H9 (cell line): Measurements from ENCODE around the gene PEMT. TPM values are rescaled to one million over a fixed set of nuclear protein-coding genes. Genes with fewer than 3 reads are reported as not detected.

Experiments
- DNase-seq: peaks from one replicate; pipeline ENCODE4 v3.0.0-alpha.2; 2017
- H2AFZ ChIP-seq: one replicate; pipeline ENCODE4 v1.6.1; 2013; ENCODE audit warnings: mild to moderate bottlenecking, low read length, control low read depth, moderate library complexity
- H2AK5ac ChIP-seq: 2 replicates; pipeline ENCODE4 v1.6.1; 2013; ENCODE audit warnings: low read length, control low read depth, mixed read lengths; ENCODE audit not compliant: insufficient read length
- H2BK120ac ChIP-seq: one replicate; pipeline ENCODE4 v1.6.1; 2013; ENCODE audit warnings: low read depth, mild to moderate bottlenecking, low read length, control low read depth, inconsistent platforms; ENCODE audit not compliant: poor library complexity, severe bottlenecking
- H2BK12ac ChIP-seq: 2 replicates; pipeline ENCODE4 v1.6.1; 2013; ENCODE audit warnings: low read length, control low read depth, mixed read lengths, low read depth; ENCODE audit not compliant: insufficient read length
- H2BK15ac ChIP-seq: 2 replicates; pipeline ENCODE4 v1.6.1; 2013; ENCODE audit warnings: low read depth, low read length, control low read depth
- H2BK20ac ChIP-seq: one replicate; pipeline ENCODE4 v1.6.1; 2013; ENCODE audit warnings: low read depth, mild to moderate bottlenecking, low read length, control low read depth, inconsistent platforms; ENCODE audit not compliant: poor library complexity, severe bottlenecking
- H2BK5ac ChIP-seq: 2 replicates; pipeline ENCODE4 v1.6.1; 2013; ENCODE audit warnings: low read length, control low read depth, mixed read lengths; ENCODE audit not compliant: insufficient read length
- H3K14ac ChIP-seq: 2 replicates; pipeline ENCODE4 v1.6.1; 2013; ENCODE audit warnings: low read length, control low read depth; ENCODE audit not compliant: insufficient read depth
- H3K18ac ChIP-seq: 2 replicates; pipeline ENCODE4 v1.6.1; 2013; ENCODE audit warnings: low read depth, mild to moderate bottlenecking, mixed read lengths, low read length, control low read depth; ENCODE audit not compliant: insufficient read length
- H3K23ac ChIP-seq: 2 replicates; pipeline ENCODE4 v1.6.1; 2013; ENCODE audit warnings: low read length, control low read depth, mixed read lengths, low read depth; ENCODE audit not compliant: insufficient read length
- H3K23me2 ChIP-seq: 2 replicates; pipeline ENCODE4 v1.6.1; 2013; ENCODE audit warnings: low read depth, mild to moderate bottlenecking, mixed read lengths, low read length, control low read depth; ENCODE audit not compliant: insufficient read length, poor library complexity, severe bottlenecking
- H3K27ac ChIP-seq: 2 replicates; pipeline ENCODE4 v1.5.1; 2013; ENCODE audit warnings: low read length, control low read depth, mixed read lengths, low read depth; ENCODE audit not compliant: insufficient read length
- H3K27me3 ChIP-seq: 2 replicates; pipeline ENCODE4 v1.6.1; 2013; ENCODE audit warnings: low read length, control low read depth, inconsistent platforms; ENCODE audit not compliant: insufficient read depth
- H3K4ac ChIP-seq: 2 replicates; pipeline ENCODE4 v1.6.1; 2013; ENCODE audit warnings: low read depth, mild to moderate bottlenecking, control low read depth, inconsistent platforms, low read length, moderate library complexity
- H3K4me1 ChIP-seq: 2 replicates; pipeline ENCODE4 v1.6.1; 2013; ENCODE audit warnings: low read length, control low read depth, inconsistent platforms; ENCODE audit not compliant: insufficient read depth
- H3K4me2 ChIP-seq: 2 replicates; pipeline ENCODE4 v1.6.1; 2013; ENCODE audit warnings: low read length, control low read depth, mixed read lengths; ENCODE audit not compliant: insufficient read length, insufficient read depth
- H3K56ac ChIP-seq: 2 replicates; pipeline ENCODE4 v1.6.1; 2013; ENCODE audit warnings: low read depth, mild to moderate bottlenecking, mixed read lengths, low read length, control low read depth; ENCODE audit not compliant: insufficient read length
- H3K79me1 ChIP-seq: 2 replicates; pipeline ENCODE4 v1.6.1; 2013; ENCODE audit warnings: low read depth, mild to moderate bottlenecking, moderate library complexity, low read length, control low read depth, inconsistent platforms; ENCODE audit not compliant: insufficient read depth, poor library complexity, severe bottlenecking
- H3K79me2 ChIP-seq: 2 replicates; pipeline ENCODE4 v1.6.1; 2013; ENCODE audit warnings: low read length, control low read depth, inconsistent platforms; ENCODE audit not compliant: insufficient read depth
- H3K9ac ChIP-seq: 2 replicates; pipeline ENCODE4 v1.6.1; 2013; ENCODE audit warnings: low read length, control low read depth, mixed read lengths; ENCODE audit not compliant: insufficient read length; ENCODE audit errors: extremely low read depth
- H3K9me3 ChIP-seq: one replicate; pipeline ENCODE4 v1.6.1; 2013; ENCODE audit warnings: low read depth, low read length, inconsistent platforms; ENCODE audit not compliant: control insufficient read depth
- H3T11ph ChIP-seq: one replicate; pipeline ENCODE4 v1.6.1; 2013; ENCODE audit warnings: mild to moderate bottlenecking, low read length, control low read depth, inconsistent platforms
- H4K20me1 ChIP-seq: one replicate; pipeline ENCODE4 v1.6.1; 2013; ENCODE audit not compliant: control insufficient read depth, insufficient read length, insufficient read depth
- H4K5ac ChIP-seq: 2 replicates; pipeline ENCODE4 v1.6.1; 2013; ENCODE audit warnings: low read depth, mild to moderate bottlenecking, mixed read lengths, low read length, control low read depth; ENCODE audit not compliant: insufficient read length
- H4K8ac ChIP-seq: replicated peaks from 2 replicates; pipeline ENCODE4 v1.6.1; 2013; ENCODE audit warnings: low read length, control low read depth, mixed read lengths, low read depth; ENCODE audit not compliant: insufficient read length
- H4K91ac ChIP-seq: 2 replicates; pipeline ENCODE4 v1.6.1; 2013; ENCODE audit warnings: low read depth, mild to moderate bottlenecking, moderate library complexity, mixed read lengths, low read length, control low read depth; ENCODE audit not compliant: insufficient read length
- H3K27ac Mint-ChIP-seq, 3 experiments: 2 replicates in 2 of 3; 3 replicates in 1 of 3; pipeline ENCODE4 v1.8.0; 2020 to 2021; ENCODE audit warnings: mixed read lengths in 3 of 3, mild to moderate bottlenecking in 1 of 3, moderate library complexity in 1 of 3
- H3K27me3 Mint-ChIP-seq: 2 replicates; pipeline ENCODE4 v1.8.0; 2021; ENCODE audit warnings: low read depth, mild to moderate bottlenecking, moderate library complexity, mixed read lengths
- H3K36me3 Mint-ChIP-seq, 3 experiments: 2 replicates in 2 of 3; 3 replicates in 1 of 3; pipeline ENCODE4 v1.8.0; 2020 to 2021; ENCODE audit warnings: low read depth in 3 of 3, mixed read lengths in 3 of 3; ENCODE audit not compliant: insufficient read depth in 1 of 3
- H3K4me1 Mint-ChIP-seq, 2 experiments: 2 replicates each; pipeline ENCODE4 v1.8.0; 2020; ENCODE audit warnings: mixed read lengths in 2 of 2
- H3K4me3 Mint-ChIP-seq, 2 experiments: 2 replicates in 1 of 2; 3 replicates in 1 of 2; pipeline ENCODE4 v1.8.0; 2020 to 2021; ENCODE audit warnings: mild to moderate bottlenecking in 2 of 2, mixed read lengths in 2 of 2, moderate library complexity in 1 of 2
- H3K9me3 Mint-ChIP-seq, 2 experiments: 2 replicates in 1 of 2; 3 replicates in 1 of 2; pipeline ENCODE4 v1.8.0; 2020; ENCODE audit warnings: mild to moderate bottlenecking in 2 of 2, mixed read lengths in 2 of 2, moderate library complexity in 1 of 2
- WGBS: extraction: QIAGEN DNeasy Blood & Tissue Kit; methylation state at CpG from one replicate; pipeline ENCODE4 v1.1.7; 2013; ENCODE audit warnings: missing lambda C conversion rate, low lambda C conversion rate, mixed read lengths; ENCODE audit not compliant: insufficient read length; ENCODE audit errors: extremely low coverage; 5-methylcytosine and 5-hydroxymethylcytosine counted together
- total RNA-seq: library from RNA; stranded (reverse); gene quantifications from 2 replicates; pipeline ENCODE4 v1.2.1, GENCODE V29; 2021
- TF ChIP-seq, protein P1 (sequence below): fragments of 200-600 bp; sonication (generic); conservative IDR thresholded peaks from 3 replicates; pipeline ENCODE4 v1.8.0; 2021; ENCODE audit warnings: antibody characterized with exemption, mild to moderate bottlenecking

The PEMT gene
- total RNA-seq, 1 experiment from 2014 or later = 63.2 TPM

DNA sequence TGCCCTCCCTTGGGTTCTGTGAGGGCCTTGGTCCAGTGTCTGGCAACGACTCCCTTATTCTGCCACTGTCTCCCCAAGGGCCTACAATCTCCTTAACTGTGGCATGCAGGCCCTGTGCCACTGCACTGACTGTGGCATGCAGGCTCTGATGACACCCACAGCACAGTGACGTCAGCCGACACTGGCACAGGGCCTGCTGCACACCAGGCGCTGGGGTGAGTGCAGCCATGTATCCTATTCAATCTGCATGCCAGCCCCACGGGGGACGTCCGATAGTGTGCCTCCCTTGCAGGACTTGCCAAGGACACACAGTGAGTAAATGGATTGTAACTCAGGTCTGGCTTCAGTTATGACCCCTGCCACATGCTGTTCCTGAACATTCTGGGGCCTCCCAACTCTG, 55.6 kb downstream of the PEMT start:
- no peak overlapping the region for H3K14ac ChIP-seq
- Mint-ChIP-seq H3K9me3 (no peaks in the 10 kb centered on the region), H3K4me1 (peaks cover 10% of the 10 kb centered on the region in 2 experiments), H3K36me3 (peaks cover 0 to 3% (median 0%) of the 10 kb centered on the region in 3 experiments; a peak in 1 of 7 replicates), H3K4me3 (no peak overlapping the region), H3K27ac (no peak overlapping the region; a peak in 2 of 7 replicates), H3K27me3 (no peaks in the 10 kb centered on the region; the same call in 1 of the 2 replicates)
- H2AK5ac ChIP-seq = no peak overlapping the region
- no peak overlapping the region for H2AFZ ChIP-seq
- H3T11ph ChIP-seq = no peak overlapping the region
- H3K23ac ChIP-seq = no peak overlapping the region
- no peak overlapping the region for H3K4me2 ChIP-seq
- no peak overlapping the region for H3K56ac ChIP-seq
- H3K4me1 ChIP-seq = no peaks in the 10 kb centered on the region
- TF ChIP-seq, protein P1, sequence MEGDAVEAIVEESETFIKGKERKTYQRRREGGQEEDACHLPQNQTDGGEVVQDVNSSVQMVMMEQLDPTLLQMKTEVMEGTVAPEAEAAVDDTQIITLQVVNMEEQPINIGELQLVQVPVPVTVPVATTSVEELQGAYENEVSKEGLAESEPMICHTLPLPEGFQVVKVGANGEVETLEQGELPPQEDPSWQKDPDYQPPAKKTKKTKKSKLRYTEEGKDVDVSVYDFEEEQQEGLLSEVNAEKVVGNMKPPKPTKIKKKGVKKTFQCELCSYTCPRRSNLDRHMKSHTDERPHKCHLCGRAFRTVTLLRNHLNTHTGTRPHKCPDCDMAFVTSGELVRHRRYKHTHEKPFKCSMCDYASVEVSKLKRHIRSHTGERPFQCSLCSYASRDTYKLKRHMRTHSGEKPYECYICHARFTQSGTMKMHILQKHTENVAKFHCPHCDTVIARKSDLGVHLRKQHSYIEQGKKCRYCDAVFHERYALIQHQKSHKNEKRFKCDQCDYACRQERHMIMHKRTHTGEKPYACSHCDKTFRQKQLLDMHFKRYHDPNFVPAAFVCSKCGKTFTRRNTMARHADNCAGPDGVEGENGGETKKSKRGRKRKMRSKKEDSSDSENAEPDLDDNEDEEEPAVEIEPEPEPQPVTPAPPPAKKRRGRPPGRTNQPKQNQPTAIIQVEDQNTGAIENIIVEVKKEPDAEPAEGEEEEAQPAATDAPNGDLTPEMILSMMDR = no peak
- WGBS = no CpG with 5 or more reads among the region's 7 CpGs
- H4K8ac ChIP-seq = no peak overlapping the region
- no peaks in the 10 kb centered on the region for H3K9me3 ChIP-seq
- H3K27ac ChIP-seq = no peak overlapping the region
- no peak for DNase-seq
- H3K79me2 ChIP-seq = no peaks in the 10 kb centered on the region
- no peaks in the 10 kb centered on the region for H4K20me1 ChIP-seq
- no peaks in the 10 kb centered on the region for H3K79me1 ChIP-seq
- no peak overlapping the region for H2BK5ac ChIP-seq
- no peaks in the 10 kb centered on the region for H3K23me2 ChIP-seq
- H2BK12ac ChIP-seq = no peak overlapping the region
- H3K27me3 ChIP-seq = no peaks in the 10 kb centered on the region
- H4K91ac ChIP-seq = no peak overlapping the region
- H3K18ac ChIP-seq = no peak overlapping the region
- no peak overlapping the region for H4K5ac ChIP-seq
- H3K4ac ChIP-seq = no peak overlapping the region
- no peak overlapping the region for H2BK20ac ChIP-seq
- no peak overlapping the region for H3K9ac ChIP-seq
- no peak overlapping the region for H2BK120ac ChIP-seq
- no peak overlapping the region for H2BK15ac ChIP-seq
